HUES48 (cell line): Measurements from ENCODE around the gene SKA3.
"Not testable (repeated sequence)": the region's sequence is repeated elsewhere in the genome, so short reads cannot be mapped to it uniquely, and the experiment has no call there.

Experiments
- H3K27ac ChIP-seq: one replicate; pipeline ENCODE4 v1.7.0; 2013; ENCODE audit warnings: low read depth, low read length, inconsistent platforms
- H3K27me3 ChIP-seq: 2 replicates; pipeline ENCODE4 v1.6.1; 2013; ENCODE audit warnings: mild to moderate bottlenecking, low read length; ENCODE audit not compliant: control insufficient read depth, insufficient read depth
- H3K36me3 ChIP-seq: 2 replicates; pipeline ENCODE4 v1.6.1; 2013; ENCODE audit warnings: low read length; ENCODE audit not compliant: control insufficient read depth, insufficient read depth
- H3K4me1 ChIP-seq: 2 replicates; pipeline ENCODE4 v1.6.1; 2013; ENCODE audit warnings: mild to moderate bottlenecking, low read length; ENCODE audit not compliant: control insufficient read depth, insufficient read depth
- H3K4me3 ChIP-seq: 2 replicates; pipeline ENCODE4 v1.5.1; 2013; ENCODE audit warnings: mild to moderate bottlenecking, low read depth, low read length
- H3K9ac ChIP-seq: 2 replicates; pipeline ENCODE4 v1.6.1; 2013; ENCODE audit warnings: mild to moderate bottlenecking, low read depth, low read length, moderate library complexity
- H3K9me3 ChIP-seq: 2 replicates; pipeline ENCODE4 v1.6.1; 2013; ENCODE audit warnings: low read length; ENCODE audit not compliant: control insufficient read depth, insufficient read depth

Gene SKA3

GRCh38 chr13:21165606-21166005 lies 10.7 kb downstream of the SKA3 start:
- not testable (repeated sequence) for H3K27me3 ChIP-seq, H3K9ac ChIP-seq, H3K9me3 ChIP-seq, H3K27ac ChIP-seq, H3K4me3 ChIP-seq, H3K4me1 ChIP-seq
- H3K36me3 ChIP-seq, result peaks cover 85% of the 10 kb centered on the region

GRCh38 chr13:21164631-21165030 lies 11.7 kb downstream of the SKA3 start:
- Histone ChIP-seq H3K9ac (no peak overlapping the region), H3K36me3 (peaks cover 87% of the 10 kb centered on the region)

GRCh38 chr13:21152251-21152899 lies 24.0 kb downstream of the SKA3 start:
- Histone ChIP-seq H3K4me1 (peaks cover 29% of the 10 kb centered on the region), H3K27ac (no peak overlapping the region), H3K4me3 (no peak overlapping the region), H3K9ac (no peak overlapping the region), H3K27me3 (no peaks in the 10 kb centered on the region), H3K9me3 (no peaks in the 10 kb centered on the region), H3K36me3 (peaks cover 46% of the 10 kb centered on the region)

More at GRCh38 chr13:21164631-21165030, 11.7 kb downstream of the SKA3 start:
- Histone ChIP-seq H3K4me3 (no peak overlapping the region), H3K4me1 (no peaks in the 10 kb centered on the region), H3K9me3 (no peaks in the 10 kb centered on the region), H3K27me3 (no peaks in the 10 kb centered on the region), H3K27ac (no peak overlapping the region)

- H3K9ac ChIP-seq, result no peak overlapping the region; the same call in 1 of the 2 replicates
- H3K27me3 ChIP-seq, result no peaks in the 10 kb centered on the region
- H3K9me3 ChIP-seq, result no peaks in the 10 kb centered on the region
- no peak overlapping the region for H3K4me3 ChIP-seq
- H3K36me3 ChIP-seq, result peaks cover 49% of the 10 kb centered on the region
- H3K4me1 ChIP-seq, result peaks cover 31% of the 10 kb centered on the region
- no peak overlapping the region for H3K27ac ChIP-seq
Observed at GRCh38 chr13:21150013-21150412, 26.3 kb downstream of the SKA3 start.

GRCh38 chr13:21149568-21149967 lies 26.8 kb downstream of the SKA3 start:
- Histone ChIP-seq H3K9me3 (no peaks in the 10 kb centered on the region), H3K36me3 (peaks cover 49% of the 10 kb centered on the region), H3K27me3 (no peaks in the 10 kb centered on the region), H3K9ac (no peak overlapping the region; the same call in 1 of the 2 replicates), H3K27ac (no peak overlapping the region), H3K4me1 (peaks cover 27% of the 10 kb centered on the region), H3K4me3 (no peak overlapping the region)

- peaks cover 25% of the 10 kb centered on the region for H3K4me1 ChIP-seq
- H3K27ac ChIP-seq, result no peak overlapping the region
- H3K4me3 ChIP-seq, result no peak overlapping the region
- no peaks in the 10 kb centered on the region for H3K9me3 ChIP-seq
- no peak overlapping the region for H3K9ac ChIP-seq
- H3K36me3 ChIP-seq, result peaks cover 45% of the 10 kb centered on the region
- H3K27me3 ChIP-seq, result no peaks in the 10 kb centered on the region
Observed at GRCh38 chr13:21148557-21149258, 27.6 kb downstream of the SKA3 start.

- Histone ChIP-seq H3K27me3 (no peaks in the 10 kb centered on the region), H3K9me3 (no peaks in the 10 kb centered on the region), H3K27ac (no peak overlapping the region), H3K9ac (no peak overlapping the region), H3K36me3 (peaks cover 50% of the 10 kb centered on the region), H3K4me1 (peaks cover 28% of the 10 kb centered on the region), H3K4me3 (no peak overlapping the region)
Observed at GRCh38 chr13:21147827-21148226, 28.5 kb downstream of the SKA3 start.

- Histone ChIP-seq H3K9ac (no peak overlapping the region), H3K27me3 (no peaks in the 10 kb centered on the region), H3K4me3 (peak overlapping the region; percentile 2; the same call in 1 of the 2 replicates), H3K27ac (no peak overlapping the region), H3K36me3 (peaks cover 52% of the 10 kb centered on the region), H3K9me3 (no peaks in the 10 kb centered on the region), H3K4me1 (peaks cover 15% of the 10 kb centered on the region)
Observed at GRCh38 chr13:21142766-21143165, 33.6 kb downstream of the SKA3 start.

- peaks cover 21% of the 10 kb centered on the region for H3K36me3 ChIP-seq
- no peak overlapping the region for H3K27ac ChIP-seq
- no peak overlapping the region for H3K9ac ChIP-seq
- peaks cover 9% of the 10 kb centered on the region; the same call in 1 of the 2 replicates for H3K4me1 ChIP-seq
- H3K27me3 ChIP-seq, result no peaks in the 10 kb centered on the region
- H3K4me3 ChIP-seq, result peak overlapping the region; percentile 99
- H3K9me3 ChIP-seq, result no peaks in the 10 kb centered on the region
Observed at GRCh38 chr13:21139374-21139773, 37.0 kb downstream of the SKA3 start.

- Histone ChIP-seq H3K4me1 (peaks cover 9% of the 10 kb centered on the region; the same call in 1 of the 2 replicates), H3K27me3 (no peaks in the 10 kb centered on the region), H3K27ac (no peak overlapping the region), H3K9me3 (no peaks in the 10 kb centered on the region), H3K36me3 (peaks cover 17% of the 10 kb centered on the region), H3K9ac (no peak overlapping the region), H3K4me3 (no peak overlapping the region)
Observed at GRCh38 chr13:21138561-21138960, 37.8 kb downstream of the SKA3 start.

- Histone ChIP-seq H3K36me3 (peaks cover 8% of the 10 kb centered on the region), H3K4me3 (no peak overlapping the region), H3K27ac (no peak overlapping the region), H3K27me3 (no peaks in the 10 kb centered on the region), H3K4me1 (peaks cover 5% of the 10 kb centered on the region; the same call in 1 of the 2 replicates), H3K9ac (no peak overlapping the region), H3K9me3 (no peaks in the 10 kb centered on the region)
Observed at GRCh38 chr13:21137696-21138095, 38.7 kb downstream of the SKA3 start.
